Brain pericyte (primary cell): ENCODE data around the gene DDC.
"Not testable (repeated sequence)": the region's sequence is repeated elsewhere in the genome, so short reads cannot be mapped to it uniquely, and the experiment has no call there.

ENCODE experiments used
- DNase-seq: peaks from one replicate; pipeline ENCODE4 v3.0.0-alpha.2; 2012; ENCODE audit warnings: low read depth, low spot score

Gene DDC

GRCh38 chr7:50589364-50589763, 24.2 kb upstream of the DDC start:
- DNase-seq: no peak

GRCh38 chr7:50588937-50589336, 23.7 kb upstream of the DDC start:
- DNase-seq: no peak

- DNase-seq: no peak
These were observed 22.5 kb upstream of the DDC start for GRCh38 chr7:50587737-50588136.

GRCh38 chr7:50584793-50585408, 19.7 kb upstream of the DDC start:
- DNase-seq: no peak

GRCh38 chr7:50584386-50584785, 19.2 kb upstream of the DDC start:
- DNase-seq: no peak

- not testable (repeated sequence) for DNase-seq
These were observed 18.1 kb upstream of the DDC start for GRCh38 chr7:50583295-50583694.

GRCh38 chr7:50582271-50582670, 17.1 kb upstream of the DDC start:
- not testable (repeated sequence) for DNase-seq

- not testable (repeated sequence) for DNase-seq
These were observed 15.5 kb upstream of the DDC start for GRCh38 chr7:50580666-50581065.

GRCh38 chr7:50580057-50580456, 14.9 kb upstream of the DDC start:
- DNase-seq: no peak

- not testable (repeated sequence) for DNase-seq
These were observed 12.9 kb upstream of the DDC start for GRCh38 chr7:50578105-50578504.

GRCh38 chr7:50577569-50577968, 12.4 kb upstream of the DDC start:
- DNase-seq: no peak

GRCh38 chr7:50576388-50576787, 11.2 kb upstream of the DDC start:
- DNase-seq: not testable (repeated sequence)

- no peak for DNase-seq
These were observed 2.6 kb upstream of the DDC start for GRCh38 chr7:50567715-50568261.

GRCh38 chr7:50565977-50566376, 772 bp upstream of the DDC start:
- DNase-seq: no peak

- no peak for DNase-seq
These were observed 333 bp upstream of the DDC start for GRCh38 chr7:50565559-50565916.

- DNase-seq: no peak
These were observed 1.0 kb downstream of the DDC start for GRCh38 chr7:50564171-50564570.

- DNase-seq: no peak
These were observed 3.1 kb downstream of the DDC start for GRCh38 chr7:50562136-50562535.

GRCh38 chr7:50560865-50561351, 4.3 kb downstream of the DDC start:
- DNase-seq: no peak

GRCh38 chr7:50559881-50560280, 5.3 kb downstream of the DDC start:
- no peak for DNase-seq

GRCh38 chr7:50558294-50559053, 6.7 kb downstream of the DDC start:
- DNase-seq: no peak

- DNase-seq: no peak
These were observed 8.1 kb downstream of the DDC start for GRCh38 chr7:50557099-50557498.

GRCh38 chr7:50556247-50556991, 8.8 kb downstream of the DDC start:
- no peak for DNase-seq
